K562 (cell line): ENCODE data around the gene CERS1. TPM values are rescaled to one million over a fixed set of nuclear protein-coding genes. Genes with fewer than 3 reads are reported as not detected.

Source experiments
- BRF1 ChIP-seq: IDR thresholded peaks from 3 replicates; pipeline ENCODE4 v1.6.1; 2011; ENCODE audit warnings: borderline replicate concordance, mild to moderate bottlenecking; ENCODE audit not compliant: insufficient read length; ENCODE audit errors: extremely low read depth
- CREB1 ChIP-seq, 2 experiments: sonication (generic) in 1 of 2; formaldehyde crosslinking in 1 of 2; IDR thresholded peaks; 2 replicates each; pipeline versions ENCODE4 v1.6.1 to v1.8.0; 2012 to 2022; ENCODE audit warnings: inconsistent platforms in 1 of 2, mild to moderate bottlenecking in 1 of 2, missing genetic modification reagents in 1 of 2, moderate library complexity in 1 of 2
- E2F6 ChIP-seq, 2 experiments: IDR thresholded peaks; 2 replicates each; pipeline ENCODE4 v1.6.1; 2011; ENCODE audit warnings: borderline replicate concordance in 1 of 2, control low read depth in 1 of 2, low read depth in 1 of 2, low read length in 1 of 2, mild to moderate bottlenecking in 1 of 2, mixed read lengths in 1 of 2, moderate library complexity in 1 of 2; ENCODE audit not compliant: insufficient read depth in 1 of 2, insufficient read length in 1 of 2, poor library complexity in 1 of 2, severe bottlenecking in 1 of 2; ENCODE audit errors: extremely low read depth in 1 of 2
- FOXJ3 ChIP-seq: sonication (generic); formaldehyde crosslinking; IDR thresholded peaks from 2 replicates; pipeline ENCODE4 v1.4.0; 2020; ENCODE audit warnings: mild to moderate bottlenecking, missing genetic modification reagents
- HIVEP1 ChIP-seq: fragments of 250-450 bp; sonication (Bioruptor Pico); IDR thresholded peaks from 2 replicates; pipeline ENCODE4 v1.4.0; 2020; ENCODE audit warnings: mild to moderate bottlenecking
- IRF2 ChIP-seq: sonication (generic); formaldehyde crosslinking; IDR thresholded peaks from 2 replicates; pipeline ENCODE4 v1.8.1; 2022; ENCODE audit warnings: mild to moderate bottlenecking, missing genetic modification reagents
- LCOR ChIP-seq: sonication (generic); formaldehyde crosslinking; IDR thresholded peaks from 2 replicates; pipeline ENCODE4 v1.8.0; 2022; ENCODE audit warnings: mild to moderate bottlenecking, missing genetic modification reagents
- MXI1 ChIP-seq: IDR thresholded peaks from 2 replicates; pipeline ENCODE4 v1.6.1; 2011; ENCODE audit warnings: low read depth, mild to moderate bottlenecking, improper control_type of control experiment, low read length
- MYNN ChIP-seq, 2 experiments: sonication (generic); formaldehyde crosslinking in 1 of 2; IDR thresholded peaks; 2 replicates each; pipeline versions ENCODE4 v1.5.0 to v1.6.1; 2016 to 2020; ENCODE audit warnings: antibody characterized with exemption in 1 of 2, missing genetic modification reagents in 1 of 2
- PHF20 ChIP-seq: fragments of 450-650 bp; IDR thresholded peaks from 2 replicates; pipeline ENCODE4 v1.6.1; 2018; ENCODE audit not compliant: partially characterized antibody
- PML ChIP-seq: IDR thresholded peaks from 2 replicates; pipeline ENCODE4 v1.6.1; 2012; ENCODE audit warnings: low read length, inconsistent platforms
- SAFB ChIP-seq: fragments of 200-400 bp; formaldehyde crosslinking; IDR thresholded peaks from 2 replicates; pipeline ENCODE4 v1.6.1; 2017; ENCODE audit warnings: low read depth, low read length, borderline replicate concordance
- TGIF2 ChIP-seq: sonication (generic); formaldehyde crosslinking; IDR thresholded peaks from 2 replicates; pipeline ENCODE4 v1.8.1; 2022; ENCODE audit warnings: mild to moderate bottlenecking, missing genetic modification reagents, moderate library complexity
- ZNF224 ChIP-seq: sonication (generic); formaldehyde crosslinking; IDR thresholded peaks from 2 replicates; pipeline ENCODE4 v1.8.0; 2022; ENCODE audit warnings: mild to moderate bottlenecking, missing genetic modification reagents
- ZNF23 ChIP-seq: fragments of 250-450 bp; sonication (Bioruptor Pico); IDR thresholded peaks from 2 replicates; pipeline ENCODE4 v1.4.0; 2020; ENCODE audit warnings: mild to moderate bottlenecking
- polyA plus RNA-seq, 8 experiments: library from polyadenylated mRNA; depleted of rRNA in 4 of 8; stranded (reverse) in 5 of 8; unstranded in 3 of 8; fragments of >200 nt; fragmentation: Nextera tagmentation in 2 of 8; fragmentation: Illumina TruSeq in 1 of 8; extraction: Ambion mirVana in 2 of 8; extraction: Trizol in 1 of 8; gene quantifications; 2 replicates each; pipeline versions ENCODE4 v1.2.1 to v1.2.3, GENCODE V29; 2011 to 2014; ENCODE audit warnings: inconsistent platforms in 1 of 8, missing spikeins in 1 of 8
- total RNA-seq, 7 experiments: library from RNA; depleted of rRNA in 6 of 7; stranded (reverse); fragments of >200 nt in 6 of 7; fragmentation: Illumina TruSeq in 2 of 7; extraction: Trizol in 2 of 7; gene quantifications; 2 replicates each; pipeline versions ENCODE4 v1.2.1 to v1.2.3, GENCODE V29; 2011 to 2021; ENCODE audit warnings: low replicate concordance in 1 of 7
- TF ChIP-seq, protein P1 (sequence below): sonication (generic); formaldehyde crosslinking; IDR thresholded peaks from 2 replicates; pipeline ENCODE4 v1.8.0; 2022; ENCODE audit warnings: mild to moderate bottlenecking, missing genetic modification reagents, borderline replicate concordance
- TF ChIP-seq, protein P2 (sequence below), 3 experiments: IDR thresholded peaks in 2 of 3; conservative IDR thresholded peaks in 1 of 3; 2 replicates each; pipeline ENCODE4 v1.5.1; 2011 to 2012; ENCODE audit warnings: low read length in 3 of 3, mild to moderate bottlenecking in 3 of 3, control low read depth in 2 of 3, improper control_type of control experiment in 1 of 3, inconsistent platforms in 1 of 3, low read depth in 1 of 3, mixed read lengths in 1 of 3, moderate library complexity in 1 of 3; ENCODE audit not compliant: insufficient read depth in 2 of 3
- TF ChIP-seq, protein P3 (sequence below), 2 experiments: fragments of 450-650 bp in 1 of 2; sonication (generic) in 1 of 2; formaldehyde crosslinking; conservative IDR thresholded peaks; 2 replicates each; pipeline versions ENCODE4 v1.4.0 to v1.8.1; 2020 to 2022; ENCODE audit warnings: mild to moderate bottlenecking in 1 of 2, missing genetic modification reagents in 1 of 2
- TF ChIP-seq, protein P4 (sequence below), 2 experiments: fragments of 450-650 bp; conservative IDR thresholded peaks; 2 replicates each; pipeline ENCODE4 v1.6.1; 2017; ENCODE audit warnings: mild to moderate bottlenecking in 2 of 2, moderate library complexity in 2 of 2

CERS1 gene
- total and polyA plus RNA-seq, 9 of the 15 experiments (the other 6 are each of a cell fraction or from before 2014, with no cell fraction given) = 0.33 to 1.5 (median 0.86) TPM; not detected in 2

DNA sequence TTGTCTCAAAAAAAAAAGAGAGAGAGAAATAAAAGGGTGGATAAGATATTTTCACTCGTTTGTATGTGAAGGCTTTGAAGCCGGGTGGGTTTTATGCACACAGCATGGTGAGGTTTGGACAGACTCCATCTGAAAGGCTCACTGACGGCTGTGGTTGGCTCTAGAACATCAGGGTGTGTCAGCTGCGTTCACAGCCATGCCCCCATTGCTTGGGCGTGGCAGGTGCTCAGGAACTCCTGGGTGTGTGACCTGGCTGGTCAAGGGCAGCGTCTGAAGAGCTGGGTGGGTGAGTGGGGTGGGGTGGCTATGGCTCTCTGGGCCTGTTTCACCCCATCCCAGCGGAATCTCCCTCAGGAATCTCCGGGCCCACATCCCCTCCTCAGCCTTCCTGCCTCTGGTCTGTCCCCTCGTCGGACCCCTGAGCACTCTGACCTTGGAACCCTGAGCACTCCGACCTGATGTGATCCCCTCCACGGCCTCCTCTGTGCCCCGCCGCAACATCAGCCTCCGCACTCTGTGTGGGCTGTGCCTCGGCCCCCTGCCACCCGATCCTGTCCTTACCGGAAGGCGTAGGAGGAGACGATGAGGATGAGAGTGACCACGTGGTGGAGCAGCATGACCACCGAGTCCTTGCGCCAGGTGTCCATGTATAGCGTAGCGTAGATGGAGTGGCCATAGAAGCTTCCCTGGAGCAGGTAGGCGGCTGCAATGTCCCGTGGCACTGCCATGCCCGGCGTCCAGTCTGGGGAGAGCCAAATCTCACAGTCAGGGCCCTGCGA is 12.2 kb downstream of the CERS1 start (continued):
- TF ChIP-seq TGIF2 = no peak
- no peak for TF ChIP-seq IRF2 (CRISPR knock-in tag)
- TF ChIP-seq, protein P1, sequence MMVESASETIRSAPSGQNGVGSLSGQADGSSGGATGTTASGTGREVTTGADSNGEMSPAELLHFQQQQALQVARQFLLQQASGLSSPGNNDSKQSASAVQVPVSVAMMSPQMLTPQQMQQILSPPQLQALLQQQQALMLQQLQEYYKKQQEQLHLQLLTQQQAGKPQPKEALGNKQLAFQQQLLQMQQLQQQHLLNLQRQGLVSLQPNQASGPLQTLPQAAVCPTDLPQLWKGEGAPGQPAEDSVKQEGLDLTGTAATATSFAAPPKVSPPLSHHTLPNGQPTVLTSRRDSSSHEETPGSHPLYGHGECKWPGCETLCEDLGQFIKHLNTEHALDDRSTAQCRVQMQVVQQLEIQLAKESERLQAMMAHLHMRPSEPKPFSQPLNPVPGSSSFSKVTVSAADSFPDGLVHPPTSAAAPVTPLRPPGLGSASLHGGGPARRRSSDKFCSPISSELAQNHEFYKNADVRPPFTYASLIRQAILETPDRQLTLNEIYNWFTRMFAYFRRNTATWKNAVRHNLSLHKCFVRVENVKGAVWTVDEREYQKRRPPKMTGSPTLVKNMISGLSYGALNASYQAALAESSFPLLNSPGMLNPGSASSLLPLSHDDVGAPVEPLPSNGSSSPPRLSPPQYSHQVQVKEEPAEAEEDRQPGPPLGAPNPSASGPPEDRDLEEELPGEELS = no peak
- TF ChIP-seq HIVEP1 (CRISPR knock-in tag) = no peak
- TF ChIP-seq LCOR = no peak
- no peak for TF ChIP-seq SAFB
- TF ChIP-seq, protein P2, sequence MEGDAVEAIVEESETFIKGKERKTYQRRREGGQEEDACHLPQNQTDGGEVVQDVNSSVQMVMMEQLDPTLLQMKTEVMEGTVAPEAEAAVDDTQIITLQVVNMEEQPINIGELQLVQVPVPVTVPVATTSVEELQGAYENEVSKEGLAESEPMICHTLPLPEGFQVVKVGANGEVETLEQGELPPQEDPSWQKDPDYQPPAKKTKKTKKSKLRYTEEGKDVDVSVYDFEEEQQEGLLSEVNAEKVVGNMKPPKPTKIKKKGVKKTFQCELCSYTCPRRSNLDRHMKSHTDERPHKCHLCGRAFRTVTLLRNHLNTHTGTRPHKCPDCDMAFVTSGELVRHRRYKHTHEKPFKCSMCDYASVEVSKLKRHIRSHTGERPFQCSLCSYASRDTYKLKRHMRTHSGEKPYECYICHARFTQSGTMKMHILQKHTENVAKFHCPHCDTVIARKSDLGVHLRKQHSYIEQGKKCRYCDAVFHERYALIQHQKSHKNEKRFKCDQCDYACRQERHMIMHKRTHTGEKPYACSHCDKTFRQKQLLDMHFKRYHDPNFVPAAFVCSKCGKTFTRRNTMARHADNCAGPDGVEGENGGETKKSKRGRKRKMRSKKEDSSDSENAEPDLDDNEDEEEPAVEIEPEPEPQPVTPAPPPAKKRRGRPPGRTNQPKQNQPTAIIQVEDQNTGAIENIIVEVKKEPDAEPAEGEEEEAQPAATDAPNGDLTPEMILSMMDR (IDR thresholded peaks at IDR 0.05 in 2 of 3, conservative IDR thresholded peaks at IDR 0.05 in 1 of 3; ENCODE audit: insufficient read depth in 2 of 3, low read depth in 1 of 3, low read length in 3 of 3) = peak; percentile 20 to 46 (median 30); a peak in 3 of 6 replicates
- TF ChIP-seq E2F6 (IDR thresholded peaks at IDR 0.05; ENCODE audit: borderline replicate concordance in 1 of 2, extremely low read depth in 1 of 2, insufficient read depth in 1 of 2, insufficient read length in 1 of 2, low read depth in 1 of 2, low read length in 1 of 2, poor library complexity in 1 of 2, severe bottlenecking in 1 of 2) = peak in 1 of 2 experiments; percentile 17
- no peak for TF ChIP-seq BRF1
- TF ChIP-seq ZNF224 (CRISPR knock-in tag) = no peak
- TF ChIP-seq, protein P3, sequence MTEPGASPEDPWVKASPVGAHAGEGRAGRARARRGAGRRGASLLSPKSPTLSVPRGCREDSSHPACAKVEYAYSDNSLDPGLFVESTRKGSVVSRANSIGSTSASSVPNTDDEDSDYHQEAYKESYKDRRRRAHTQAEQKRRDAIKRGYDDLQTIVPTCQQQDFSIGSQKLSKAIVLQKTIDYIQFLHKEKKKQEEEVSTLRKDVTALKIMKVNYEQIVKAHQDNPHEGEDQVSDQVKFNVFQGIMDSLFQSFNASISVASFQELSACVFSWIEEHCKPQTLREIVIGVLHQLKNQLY (CRISPR knock-in tag; conservative IDR thresholded peaks at IDR 0.05) = no peak
- no peak for TF ChIP-seq PML
- TF ChIP-seq FOXJ3 (CRISPR knock-in tag) = no peak
- no peak for TF ChIP-seq CREB1 (IDR thresholded peaks at IDR 0.05)
- no peak for TF ChIP-seq CREB1 (CRISPR knock-in tag; IDR thresholded peaks at IDR 0.05)
- TF ChIP-seq PHF20 = no peak
- no peak for TF ChIP-seq MXI1
- TF ChIP-seq, protein P4, sequence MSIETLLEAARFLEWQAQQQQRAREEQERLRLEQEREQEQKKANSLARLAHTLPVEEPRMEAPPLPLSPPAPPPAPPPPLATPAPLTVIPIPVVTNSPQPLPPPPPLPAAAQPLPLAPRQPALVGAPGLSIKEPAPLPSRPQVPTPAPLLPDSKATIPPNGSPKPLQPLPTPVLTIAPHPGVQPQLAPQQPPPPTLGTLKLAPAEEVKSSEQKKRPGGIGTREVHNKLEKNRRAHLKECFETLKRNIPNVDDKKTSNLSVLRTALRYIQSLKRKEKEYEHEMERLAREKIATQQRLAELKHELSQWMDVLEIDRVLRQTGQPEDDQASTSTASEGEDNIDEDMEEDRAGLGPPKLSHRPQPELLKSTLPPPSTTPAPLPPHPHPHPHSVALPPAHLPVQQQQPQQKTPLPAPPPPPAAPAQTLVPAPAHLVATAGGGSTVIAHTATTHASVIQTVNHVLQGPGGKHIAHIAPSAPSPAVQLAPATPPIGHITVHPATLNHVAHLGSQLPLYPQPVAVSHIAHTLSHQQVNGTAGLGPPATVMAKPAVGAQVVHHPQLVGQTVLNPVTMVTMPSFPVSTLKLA (conservative IDR thresholded peaks at IDR 0.05) = peak in 1 of 2 experiments; percentile 60; a peak in 2 of 4 replicates
- TF ChIP-seq ZNF23 = no peak
- TF ChIP-seq MYNN (IDR thresholded peaks at IDR 0.05) = no peak
- no peak for TF ChIP-seq MYNN (CRISPR knock-in tag; IDR thresholded peaks at IDR 0.05)
